Skin of body (tissue), 3 donors: ENCODE data around the gene LHX8. TPM values are rescaled to one million over a fixed set of nuclear protein-coding genes. Genes with fewer than 3 reads are reported as not detected.
A peak's percentile ranks its signal among the peaks of the same experiment; 100 is the strongest.

Experiments
- DNase-seq: peaks from one replicate; lab custom pipeline; 2025; lab: John Stamatoyannopoulos, UW
- small RNA-seq: library from RNA; depleted of rRNA; stranded (forward); fragments of <200 nt; gene quantifications from one replicate; pipeline ENCODE3, GENCODE V24; 2014; ENCODE audit warnings: low replicate concordance
- total RNA-seq: library from RNA; depleted of rRNA; stranded (reverse); fragments of >200 nt; gene quantifications from one replicate; pipeline ENCODE4 v1.2.3, GENCODE V29; 2014

Gene LHX8
- total RNA-seq, 1 donor from 2014 or later: not detected

DNA sequence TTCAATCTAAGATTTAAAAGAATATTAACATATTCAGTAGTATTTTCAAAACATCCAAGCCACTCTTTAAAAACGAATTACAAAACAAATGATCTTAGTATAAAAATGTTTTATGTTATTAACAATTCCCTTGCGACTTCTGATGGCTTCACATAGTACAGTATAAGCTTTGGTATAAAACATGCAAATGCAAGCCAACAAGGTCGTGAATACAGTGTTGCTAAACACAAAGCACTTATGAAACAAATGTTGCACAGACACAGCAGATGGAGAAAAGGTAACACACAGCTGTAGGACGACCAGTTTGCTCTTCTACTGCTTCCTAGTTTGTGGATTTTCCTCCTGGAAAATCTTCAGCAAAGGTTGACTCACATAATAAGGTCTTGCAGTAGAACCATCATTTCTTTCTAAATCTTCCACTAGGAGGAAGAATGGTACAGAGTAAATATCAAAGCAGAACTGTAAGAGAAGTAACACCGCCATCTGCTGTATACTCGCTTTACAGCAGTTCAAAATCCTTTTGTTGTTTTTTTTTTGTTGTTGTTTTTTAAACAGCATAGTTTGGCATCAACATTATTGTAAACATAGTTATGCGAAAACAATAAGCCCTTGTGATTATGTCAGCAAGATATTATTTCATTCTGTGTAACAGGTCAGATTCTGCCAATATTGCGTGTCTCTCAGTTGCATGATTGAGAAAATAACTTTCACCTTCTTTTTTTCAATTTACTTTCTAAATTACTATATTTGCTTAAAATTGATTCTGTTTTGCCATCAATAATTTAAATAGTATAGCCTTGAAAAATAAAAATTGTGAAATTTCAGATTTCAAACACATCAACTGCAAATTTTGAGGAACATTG, 69.5 kb downstream of the LHX8 start:
- DNase-seq: peak; percentile 60

DNA sequence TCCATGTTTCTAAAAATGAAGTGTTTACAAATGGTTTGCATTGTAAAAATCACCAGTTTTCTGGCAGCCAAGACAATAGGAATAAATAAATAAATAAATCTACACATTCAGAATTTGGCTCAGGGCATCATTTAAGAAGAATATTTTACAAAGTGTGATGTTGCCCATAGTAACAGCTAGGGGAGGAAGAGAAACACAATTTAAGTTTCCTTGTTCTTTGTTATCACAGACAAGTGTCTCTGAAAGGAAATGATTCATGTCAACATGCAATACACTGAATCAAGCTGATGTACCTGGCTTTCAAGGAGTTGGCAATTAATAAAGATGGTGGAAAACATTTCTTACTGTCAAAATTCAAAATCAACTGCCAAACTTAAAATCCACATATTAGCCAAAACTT, 74.7 kb downstream of the LHX8 start:
- no peak for DNase-seq

Small RNA genes lying within 50 kb of the gene (small RNA-seq; reads per million reads assigned to genes)
- gene RNU6-622P: not detected
